HG03469 (cell line): ENCODE results near the gene UMODL1.

Experiments used
- ATAC-seq: cut with Tn5 transposase; IDR thresholded peaks from one replicate; pipeline ENCODE4 v1.9.1; 2021; ENCODE audit warnings: mild to moderate bottlenecking, moderate library complexity, moderate number of reproducible peaks; ENCODE audit not compliant: unreplicated experiment

UMODL1 gene

DNA sequence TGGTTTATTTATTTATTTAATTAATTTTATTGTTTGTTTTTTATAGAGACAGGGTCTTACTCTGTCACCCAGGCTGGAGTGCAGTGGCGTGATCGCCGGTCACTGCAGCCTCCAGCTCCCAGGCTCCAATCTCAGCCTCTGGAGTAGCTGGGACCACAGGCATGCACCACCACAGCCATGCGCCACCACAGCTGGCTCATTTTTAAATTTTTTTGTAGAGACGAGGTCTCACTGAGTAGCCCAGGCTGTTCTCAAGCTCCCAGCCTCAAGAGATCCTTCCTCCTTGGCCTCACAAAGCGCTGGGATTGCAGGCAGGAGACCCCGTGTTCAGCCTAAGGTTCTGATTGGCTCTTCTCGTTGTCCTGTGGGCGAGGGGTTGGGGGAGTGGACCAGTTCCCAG lies 22.1 kb downstream of the UMODL1 start:
- no peak for ATAC-seq

DNA sequence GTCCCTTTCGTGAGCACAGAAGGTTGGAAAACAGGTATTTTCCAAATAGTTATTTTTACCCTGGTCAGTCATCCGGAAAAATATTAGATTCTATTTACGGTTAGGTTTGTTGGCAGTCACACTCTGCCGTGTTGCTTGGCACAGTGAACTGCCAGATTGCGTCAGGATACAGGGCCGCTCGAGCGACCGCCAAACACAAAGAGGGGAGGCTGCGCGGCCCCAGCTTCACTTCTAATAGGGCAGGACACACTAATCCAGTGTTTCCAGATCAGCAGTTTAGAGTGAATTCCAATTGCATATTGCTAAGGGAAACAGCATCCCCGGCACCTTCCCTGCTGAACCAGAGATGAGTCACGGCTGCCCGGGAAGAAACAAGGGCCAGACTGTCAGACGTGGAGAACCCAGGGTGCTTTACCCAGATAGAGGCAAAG lies 22.9 kb downstream of the UMODL1 start:
- ATAC-seq, result no peak

GRCh38 chr21:42094811-42095210 lies 23.7 kb downstream of the UMODL1 start:
- no peak for ATAC-seq

DNA sequence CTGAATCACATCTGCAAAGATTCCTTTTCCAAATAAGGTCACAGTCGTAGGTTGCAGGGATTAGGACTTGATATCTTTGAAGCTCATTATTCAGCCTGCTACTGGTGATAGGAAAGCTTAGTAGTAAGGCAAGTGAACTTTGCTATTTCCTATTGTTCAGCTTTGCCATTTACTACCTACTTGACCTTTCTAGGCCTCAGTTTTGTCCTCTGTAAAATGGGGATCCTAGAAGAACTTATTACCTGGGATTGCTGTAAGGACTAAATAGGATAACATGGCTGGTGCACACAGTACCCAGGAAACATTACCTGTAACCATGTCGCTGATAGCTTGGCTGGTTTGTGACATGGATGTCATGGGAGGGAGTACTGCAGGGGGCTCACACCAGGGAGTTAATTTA lies 24.5 kb downstream of the UMODL1 start:
- no peak for ATAC-seq

DNA sequence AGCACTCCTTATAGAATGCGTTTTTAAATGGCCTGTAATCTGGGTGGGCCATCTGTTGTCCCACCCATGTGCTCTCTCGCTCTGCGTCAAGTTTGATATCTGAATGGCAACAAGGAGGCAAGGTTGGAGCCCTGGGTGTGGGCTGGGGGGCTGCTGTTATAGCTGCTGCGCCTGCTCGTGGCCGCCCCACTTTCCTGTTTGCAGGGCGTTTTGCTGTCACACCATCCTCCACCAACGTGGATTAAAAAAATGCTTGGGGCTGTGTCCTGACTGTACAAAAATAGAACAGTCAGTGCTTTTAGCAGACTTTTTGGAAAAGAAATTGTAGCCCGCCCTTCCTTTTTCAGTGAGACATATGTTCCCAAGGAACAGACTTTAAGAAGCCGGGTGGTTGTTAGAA lies 25.4 kb downstream of the UMODL1 start:
- no peak for ATAC-seq

- no peak for ATAC-seq
Observed at GRCh38 chr21:42097274-42097673, 26.2 kb downstream of the UMODL1 start.

- no peak for ATAC-seq
Observed at GRCh38 chr21:42097860-42098454, 26.8 kb downstream of the UMODL1 start.

DNA sequence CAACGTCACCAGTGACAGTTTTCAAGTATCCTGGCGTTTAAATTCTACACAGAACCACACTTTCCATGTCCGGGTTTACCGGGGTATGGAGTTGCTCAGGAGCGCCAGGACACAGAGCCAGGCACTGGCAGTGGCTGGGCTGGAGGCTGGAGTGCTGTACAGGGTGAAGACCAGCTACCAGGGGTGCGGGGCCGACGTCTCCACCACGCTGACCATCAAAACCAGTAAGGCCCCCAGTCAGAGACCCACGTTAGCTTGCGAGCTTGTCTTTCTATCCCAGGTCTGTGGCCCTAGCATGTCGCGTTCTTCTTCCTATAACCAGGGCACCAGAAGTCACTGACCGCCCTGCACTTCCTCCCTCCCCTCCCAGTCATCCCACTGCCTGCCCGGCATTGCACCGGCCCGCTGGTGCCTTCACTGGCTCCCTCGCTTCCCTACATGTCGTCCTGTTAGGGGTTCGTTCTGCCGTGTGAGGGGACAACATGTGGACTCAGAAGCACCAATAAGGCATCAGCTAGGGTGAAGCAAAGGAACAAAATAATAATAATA lies 27.9 kb downstream of the UMODL1 start:
- ATAC-seq, result no peak

GRCh38 chr21:42101246-42101645 lies 30.1 kb downstream of the UMODL1 start:
- ATAC-seq, result no peak

DNA sequence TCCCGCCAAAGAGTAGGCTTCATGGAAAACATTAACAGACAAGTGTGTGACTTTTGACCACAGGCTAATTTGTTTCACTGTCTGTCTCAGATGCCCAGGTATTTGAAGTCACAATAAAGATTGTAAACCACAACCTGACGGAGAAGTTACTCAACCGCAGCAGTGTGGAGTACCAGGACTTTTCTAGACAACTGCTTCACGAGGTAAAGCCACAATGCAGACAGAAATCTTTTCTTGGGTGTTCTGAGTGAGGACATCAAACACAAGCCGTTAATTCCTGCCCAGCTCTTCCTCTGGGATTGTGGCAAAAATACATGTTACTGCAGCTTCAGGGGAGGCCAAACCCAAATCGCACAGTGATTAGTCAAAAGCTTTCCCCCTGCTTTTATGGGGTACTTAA lies 31.0 kb downstream of the UMODL1 start:
- no peak for ATAC-seq

DNA sequence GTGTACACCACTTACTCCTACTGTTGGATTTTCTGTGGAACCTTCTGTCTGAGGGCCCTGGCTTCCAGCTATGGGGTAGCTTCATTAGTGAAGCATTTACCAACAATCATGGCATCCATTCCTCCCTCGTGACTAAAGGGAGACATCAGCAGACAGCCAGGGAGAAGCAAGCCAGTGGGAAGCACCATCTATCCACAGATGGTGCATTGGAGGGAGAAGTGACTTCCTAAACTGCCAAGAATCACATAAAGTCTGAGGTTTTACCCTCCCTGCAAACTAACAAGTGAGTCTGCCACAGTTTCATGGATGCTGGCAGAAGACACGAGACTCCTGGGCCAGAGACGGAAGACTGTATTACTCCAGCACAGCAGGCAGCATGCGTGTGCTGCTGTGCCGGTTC lies 31.4 kb downstream of the UMODL1 start:
- ATAC-seq, result no peak

GRCh38 chr21:42102991-42103390 lies 31.9 kb downstream of the UMODL1 start:
- ATAC-seq, result no peak

DNA sequence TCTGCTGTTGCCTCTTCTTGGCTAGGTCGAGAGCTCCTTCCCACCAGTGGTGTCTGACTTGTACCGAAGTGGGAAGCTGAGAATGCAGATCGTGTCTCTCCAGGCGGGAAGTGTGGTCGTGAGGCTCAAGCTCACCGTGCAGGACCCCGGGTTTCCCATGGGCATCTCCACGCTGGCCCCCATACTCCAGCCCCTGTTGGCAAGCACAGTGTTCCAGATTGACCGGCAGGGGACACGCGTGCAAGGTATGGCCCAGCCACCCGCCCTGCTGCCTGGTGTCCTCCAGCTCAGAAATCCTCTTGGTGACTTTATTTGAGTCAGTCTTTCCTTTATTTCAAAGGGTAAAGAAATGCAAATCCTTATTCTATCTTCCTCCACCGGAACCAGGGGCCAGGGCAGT lies 32.7 kb downstream of the UMODL1 start:
- ATAC-seq, result no peak

DNA sequence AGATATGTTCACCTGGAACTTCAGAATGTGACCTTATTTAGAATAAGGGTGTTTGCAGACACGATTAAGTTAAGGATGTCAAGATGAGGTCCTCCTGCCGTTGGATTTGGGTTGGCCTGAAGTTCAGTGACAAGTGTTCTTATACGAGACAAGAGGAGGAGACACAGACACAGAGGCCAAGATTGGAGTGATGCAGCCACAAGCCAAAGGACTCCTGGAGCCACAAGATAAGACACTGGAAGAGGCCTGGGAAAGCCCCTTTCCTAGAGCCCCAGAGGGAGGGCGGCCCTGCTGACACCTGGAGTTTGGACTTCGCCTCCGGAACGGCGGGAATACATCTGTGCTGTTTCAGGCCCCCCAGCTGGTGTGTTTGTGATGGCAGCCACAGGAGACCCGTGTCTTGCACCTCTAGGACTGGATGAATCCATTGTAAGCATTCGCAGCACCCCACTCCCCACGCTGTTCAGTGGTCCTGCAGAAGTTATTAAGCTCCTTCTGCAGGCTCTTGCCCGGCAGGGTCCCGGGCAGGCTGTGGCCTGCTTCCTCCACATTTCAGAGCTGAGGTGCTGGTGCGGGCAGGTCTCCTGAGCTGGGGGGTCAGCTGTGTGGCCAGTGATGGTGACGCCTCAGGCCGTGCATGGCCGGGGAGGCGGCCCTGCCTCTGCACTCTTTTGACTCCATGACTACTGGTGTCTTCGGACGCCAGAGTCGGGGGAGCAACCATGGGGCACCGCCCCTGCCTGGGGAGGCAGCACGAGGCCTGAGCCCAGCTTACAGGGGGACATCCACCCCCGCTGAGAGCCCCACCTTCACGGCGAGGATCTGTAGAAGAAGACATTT lies 34.6 kb downstream of the UMODL1 start:
- no peak for ATAC-seq

- no peak for ATAC-seq
Observed at GRCh38 chr21:42106425-42106824, 35.3 kb downstream of the UMODL1 start.

- no peak for ATAC-seq
Observed at GRCh38 chr21:42107177-42107880, 36.2 kb downstream of the UMODL1 start.

- peak; percentile 72 for ATAC-seq
Observed at GRCh38 chr21:42107881-42108553, 36.9 kb downstream of the UMODL1 start.

DNA sequence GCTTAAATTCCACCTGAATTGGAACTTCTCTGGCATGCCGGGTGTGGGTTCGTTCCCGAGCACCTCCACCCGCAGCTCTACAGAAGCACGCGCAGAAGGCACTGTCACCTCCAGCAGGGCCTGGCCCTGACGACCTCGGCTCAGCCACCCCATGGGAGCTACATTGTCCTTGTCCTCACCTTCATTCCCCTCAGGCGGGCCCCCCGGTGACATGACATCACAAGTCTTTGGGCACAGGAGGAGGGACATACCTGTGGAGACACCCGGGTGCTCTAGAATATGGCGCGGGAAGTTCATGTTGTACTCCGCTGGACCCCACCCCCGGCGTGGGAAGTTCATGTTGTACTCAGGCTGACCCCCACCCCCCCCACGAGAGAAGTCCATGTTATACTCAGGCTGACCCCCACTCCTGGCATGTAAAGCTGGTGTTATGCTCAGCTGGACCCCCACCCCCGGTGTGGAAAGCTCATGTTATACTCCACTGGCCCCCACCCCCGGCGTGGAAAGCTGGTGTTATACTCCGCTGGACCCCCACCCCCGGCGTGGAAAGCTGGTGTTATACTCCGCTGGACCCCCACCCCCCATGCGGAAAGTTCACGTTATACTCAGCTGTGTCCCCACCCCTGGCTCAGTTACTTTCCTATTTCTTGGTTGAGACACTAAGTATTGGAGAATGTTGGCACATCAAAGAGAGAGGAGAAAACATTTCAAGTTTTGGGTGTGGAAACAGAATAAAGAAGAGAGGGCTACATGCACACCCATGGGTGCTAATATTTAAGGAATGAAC lies 37.6 kb downstream of the UMODL1 start:
- no peak for ATAC-seq

DNA sequence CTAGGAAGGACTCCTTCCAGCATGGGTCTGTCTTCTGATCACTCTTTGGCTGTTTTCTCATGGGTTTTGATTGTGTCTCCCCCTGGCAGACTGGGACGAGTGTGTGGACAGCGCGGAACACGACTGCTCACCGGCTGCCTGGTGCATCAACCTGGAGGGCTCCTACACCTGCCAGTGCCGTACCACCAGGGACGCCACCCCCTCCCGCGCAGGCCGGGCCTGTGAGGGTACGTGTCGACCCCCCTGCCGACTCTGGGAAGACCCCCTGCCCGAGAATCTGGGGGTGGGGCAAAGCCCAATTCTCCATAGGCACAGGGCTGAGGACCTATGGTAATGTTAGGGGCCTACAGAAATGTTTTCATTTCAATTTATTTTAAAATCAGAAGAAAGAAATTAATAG lies 38.4 kb downstream of the UMODL1 start:
- ATAC-seq, result no peak

DNA sequence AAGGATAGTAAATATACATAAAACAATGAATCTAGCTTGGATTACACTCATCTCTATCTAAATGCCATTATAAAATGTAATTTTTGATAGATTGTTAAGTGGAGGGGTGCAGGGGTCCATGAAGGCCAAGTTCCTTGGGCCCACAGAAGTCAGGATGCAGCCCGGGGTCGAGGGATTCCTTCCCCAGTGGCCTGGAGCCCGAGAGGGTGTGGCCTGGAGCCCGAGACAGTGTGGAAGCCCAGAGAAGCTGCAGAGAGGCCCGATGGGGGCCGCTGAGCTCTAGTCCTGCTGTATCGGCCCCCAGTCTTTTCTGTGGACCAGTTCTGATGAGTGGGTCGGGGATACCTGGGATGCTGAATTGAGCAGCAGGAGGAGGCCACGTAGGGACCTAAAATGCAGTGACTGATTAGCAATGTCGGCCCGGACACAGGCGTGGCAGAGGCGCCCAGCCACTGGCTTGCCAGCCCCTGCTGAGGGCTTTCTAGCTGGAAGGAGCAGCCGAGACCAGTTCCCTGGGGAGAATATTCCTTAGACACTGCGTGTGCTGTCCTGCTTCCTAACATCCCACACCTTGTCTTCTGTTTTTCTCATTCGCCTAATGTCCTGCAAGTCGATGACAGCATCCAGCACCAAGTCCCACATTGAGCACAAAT lies 38.9 kb downstream of the UMODL1 start:
- ATAC-seq, result no peak
